IMR-90 (cell line): ENCODE measurements around the gene ZNF43.
"Not testable (repeated sequence)": the region's sequence is repeated elsewhere in the genome, so short reads cannot be mapped to it uniquely, and the experiment has no call there.

Source experiments
- CEBPB ChIP-seq: IDR thresholded peaks from 2 replicates; pipeline ENCODE4 v1.6.1; 2012; ENCODE audit warnings: low read depth, low read length, improper control_type of control experiment
- CHD1 ChIP-seq: IDR thresholded peaks from 2 replicates; pipeline ENCODE4 v1.6.1; 2012; ENCODE audit warnings: low read depth, low read length, improper control_type of control experiment
- CTCF ChIP-seq: conservative IDR thresholded peaks from 2 replicates; pipeline ENCODE4 v1.5.1; 2012; ENCODE audit warnings: mild to moderate bottlenecking, low read depth, low read length, improper control_type of control experiment
- MXI1 ChIP-seq: IDR thresholded peaks from 2 replicates; pipeline ENCODE4 v1.6.1; 2012; ENCODE audit warnings: low read depth, mild to moderate bottlenecking, low read length, moderate library complexity, borderline replicate concordance
- POLR2A ChIP-seq: IDR thresholded peaks from 2 replicates; pipeline ENCODE4 v1.6.1; 2012; ENCODE audit warnings: mild to moderate bottlenecking, low read depth, low read length
- RAD21 ChIP-seq: IDR thresholded peaks from 2 replicates; pipeline ENCODE4 v1.6.1; 2012; ENCODE audit warnings: low read length, improper control_type of control experiment
- RCOR1 ChIP-seq: IDR thresholded peaks from 2 replicates; pipeline ENCODE4 v1.6.1; 2012; ENCODE audit warnings: mild to moderate bottlenecking, low read length, improper control_type of control experiment; ENCODE audit not compliant: insufficient replicate concordance
- SMC3 ChIP-seq: fragments of 150-350 bp; IDR thresholded peaks from 2 replicates; pipeline ENCODE4 v1.6.1; 2016; ENCODE audit warnings: low read depth, mild to moderate bottlenecking, antibody characterized with exemption, low read length, moderate library complexity

GRCh38 chr19:21808400-21809000 lies 27.5 kb downstream of the ZNF43 start:
- TF ChIP-seq CTCF, CEBPB, POLR2A, RAD21, SMC3, CHD1, MXI1, RCOR1: not testable (repeated sequence)
